Esophagus muscularis mucosa (tissue), 4 donors: Measurements from ENCODE around the gene FAM20A. TPM values are rescaled to one million over a fixed set of nuclear protein-coding genes. Genes with fewer than 3 reads are reported as not detected.

Source experiments
- DNase-seq: peaks from one replicate; pipeline ENCODE4 v3.0.0-alpha.2; 2017; ENCODE audit errors: extremely low spot score
- H3K27ac ChIP-seq, 4 donors: fragments of 200-600 bp; sonication (generic); replicated peaks in 1 of 4; 1 replicate in 3 of 4; 2 replicates in 1 of 4; pipeline ENCODE4 v1.5.1; 2016 to 2019; ENCODE audit warnings: mild to moderate bottlenecking in 1 of 4
- H3K27me3 ChIP-seq, 4 donors: fragments of 200-600 bp; sonication (generic); one replicate each; pipeline versions ENCODE4 v1.5.1 to v1.6.0; 2016 to 2019
- H3K36me3 ChIP-seq, 4 donors: fragments of 200-600 bp; sonication (generic); one replicate each; pipeline ENCODE4 v1.5.1; 2016 to 2019
- H3K4me1 ChIP-seq, 4 donors: fragments of 200-600 bp; sonication (generic); one replicate each; pipeline ENCODE4 v1.5.1; 2016 to 2019
- H3K4me3 ChIP-seq, 4 donors: fragments of 200-600 bp; sonication (generic); 1 replicate in 2 of 4; 2 replicates in 2 of 4; pipeline ENCODE4 v1.5.1; 2016 to 2019; ENCODE audit warnings: mild to moderate bottlenecking in 4 of 4, moderate library complexity in 1 of 4
- H3K9me3 ChIP-seq, 4 donors: fragments of 200-600 bp; sonication (generic); 1 replicate in 3 of 4; 2 replicates in 1 of 4; pipeline ENCODE4 v1.5.1; 2016 to 2019
- CTCF ChIP-seq, 3 experiments: fragments of 200-600 bp in 2 of 3; fragments of 450-650 bp in 1 of 3; sonication (generic) in 2 of 3; IDR thresholded peaks; one replicate each; pipeline ENCODE4 v1.5.1; 2017 to 2019; ENCODE audit warnings: antibody characterized with exemption in 3 of 3, mild to moderate bottlenecking in 2 of 3, moderate library complexity in 1 of 3
- EP300 ChIP-seq: sonication (generic); formaldehyde crosslinking; IDR thresholded peaks from one replicate; pipeline ENCODE4 v1.6.1; 2017; ENCODE audit warnings: antibody characterized with exemption
- POLR2A ChIP-seq: fragments of 450-650 bp; IDR thresholded peaks from one replicate; pipeline ENCODE4 v1.6.1; 2017; ENCODE audit warnings: antibody characterized with exemption, moderate library complexity, mild to moderate bottlenecking, low read depth
- POLR2AphosphoS5 ChIP-seq, 2 donors: sonication (generic); formaldehyde crosslinking; IDR thresholded peaks; one replicate each; pipeline ENCODE4 v1.6.1; 2017; ENCODE audit warnings: antibody characterized with exemption in 2 of 2
- WGBS: methylation state at CpG from one replicate; pipeline ENCODE4 v1.1.5; 2018; 5-methylcytosine and 5-hydroxymethylcytosine counted together
- intact Hi-C: fragments of 100-400 bp; cut with DNase I; formaldehyde crosslinking; loops from one replicate; pipeline ENCODE4 v1.15.1; 2023
- total RNA-seq, 4 donors: library from RNA; depleted of rRNA; stranded (reverse); fragments of >200 nt; gene quantifications; one replicate each; pipeline versions ENCODE4 v1.1.0 to v1.2.1, GENCODE V29; 2016

The FAM20A gene
- total RNA-seq, 4 donors from 2014 or later, result 1.7 to 21.2 (median 3.2) TPM

DNA sequence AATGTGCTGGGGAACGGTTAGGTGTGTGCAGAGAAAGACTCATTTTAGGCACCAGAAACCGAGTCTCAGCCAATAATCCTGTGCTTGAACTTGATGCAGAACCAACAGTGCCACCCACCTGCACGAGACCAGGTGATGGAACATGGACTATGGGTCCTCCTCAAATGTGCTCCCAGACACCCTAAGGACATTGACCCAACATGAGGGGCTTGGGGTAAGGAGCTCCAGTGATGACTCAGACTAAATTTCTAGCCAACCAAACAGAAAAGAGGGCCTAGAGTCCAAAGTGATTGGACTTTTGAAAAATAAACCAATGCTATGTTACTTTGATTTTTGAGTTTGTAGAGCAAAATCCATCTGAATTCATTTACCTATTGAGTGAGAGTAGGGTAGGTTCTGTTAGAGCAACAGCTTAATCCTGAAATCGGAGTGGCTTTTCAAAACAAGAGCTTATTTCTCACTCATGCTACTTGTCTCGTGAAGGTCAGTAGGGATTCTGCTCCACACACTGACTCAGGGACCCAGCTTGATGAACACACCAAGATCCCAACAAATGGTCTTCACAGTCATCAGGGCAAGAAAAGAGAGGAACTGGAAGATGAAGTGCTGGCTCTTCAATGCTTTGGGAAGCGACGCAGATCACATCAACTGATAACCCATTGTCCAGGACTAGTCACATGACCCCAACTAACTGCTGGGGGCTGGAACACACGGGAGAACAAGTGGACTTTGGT, 21.8 kb downstream of the FAM20A start:
- no peak for DNase-seq
- 80% methylated on average over 8 of the region's 8 CpGs for WGBS
- no peaks in the 10 kb centered on the region for H3K9me3 ChIP-seq
- H3K27me3 ChIP-seq, result no peaks in the 10 kb centered on the region
- intact Hi-C loops, result no loop called here
- peak overlapping the region in 2 of 4 donors; percentile 39 to 40 for H3K27ac ChIP-seq
- no peak overlapping the region for H3K4me3 ChIP-seq
- H3K36me3 ChIP-seq, result no peaks in the 10 kb centered on the region
- peaks cover 4 to 11% (median 7%) of the 10 kb centered on the region in 4 donors for H3K4me1 ChIP-seq
- no peak for TF ChIP-seq EP300
- TF ChIP-seq POLR2A, result no peak
- TF ChIP-seq POLR2AphosphoS5 (IDR thresholded peaks at IDR 0.05), result no peak
- no peak for TF ChIP-seq CTCF (IDR thresholded peaks at IDR 0.05)

GRCh38 chr17:68578236-68578635, 22.9 kb downstream of the FAM20A start:
- H3K27me3 ChIP-seq, result no peaks in the 10 kb centered on the region
- intact Hi-C loops, result no loop called here
- H3K36me3 ChIP-seq, result no peaks in the 10 kb centered on the region
- peaks cover 4 to 11% (median 7%) of the 10 kb centered on the region in 4 donors for H3K4me1 ChIP-seq
- TF ChIP-seq POLR2AphosphoS5 (IDR thresholded peaks at IDR 0.05) (no peak), POLR2A (no peak), CTCF (IDR thresholded peaks at IDR 0.05) (no peak), EP300 (no peak)
- no peak for DNase-seq
- no peaks in the 10 kb centered on the region for H3K9me3 ChIP-seq
- H3K4me3 ChIP-seq, result no peak overlapping the region
- 87% methylated on average over 3 of the region's 3 CpGs for WGBS
- no peak overlapping the region for H3K27ac ChIP-seq

DNA sequence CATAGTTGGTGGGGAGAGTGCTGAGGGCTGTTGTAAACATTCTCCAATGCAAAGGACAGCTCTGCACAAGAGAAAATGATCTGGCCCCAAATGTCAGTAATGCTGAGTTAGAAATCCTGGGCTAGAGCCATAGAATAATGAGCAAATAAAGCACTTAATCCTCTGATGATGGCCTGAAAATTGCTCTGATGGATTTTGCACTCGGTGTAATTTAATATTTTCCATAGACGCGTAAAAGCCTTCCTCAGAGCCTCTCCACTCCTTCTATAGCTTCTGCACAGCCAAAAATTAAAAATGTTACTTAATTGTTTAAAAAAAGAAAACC, 23.7 kb downstream of the FAM20A start:
- H3K27me3 ChIP-seq, result no peaks in the 10 kb centered on the region
- DNase-seq, result no peak
- H3K4me1 ChIP-seq, result peaks cover 4 to 11% (median 7%) of the 10 kb centered on the region in 4 donors
- WGBS, result 66% methylated on average over 3 of the region's 3 CpGs
- no peak for TF ChIP-seq CTCF (IDR thresholded peaks at IDR 0.05)
- TF ChIP-seq POLR2A, result no peak
- no peak for TF ChIP-seq EP300
- TF ChIP-seq POLR2AphosphoS5 (IDR thresholded peaks at IDR 0.05), result no peak
- no peaks in the 10 kb centered on the region for H3K36me3 ChIP-seq
- no peak overlapping the region for H3K4me3 ChIP-seq
- H3K9me3 ChIP-seq, result no peaks in the 10 kb centered on the region
- intact Hi-C loops, result no loop called here
- H3K27ac ChIP-seq, result no peak overlapping the region

- H3K36me3 ChIP-seq, result no peaks in the 10 kb centered on the region
- WGBS, result 45% methylated on average over 8 of the region's 8 CpGs
- intact Hi-C loops, result no loop called here
- H3K27me3 ChIP-seq, result no peaks in the 10 kb centered on the region
- H3K9me3 ChIP-seq, result no peaks in the 10 kb centered on the region
- DNase-seq, result no peak
- TF ChIP-seq POLR2AphosphoS5 (IDR thresholded peaks at IDR 0.05) (peak in 1 of 2 donors; percentile 7), POLR2A (no peak), CTCF (IDR thresholded peaks at IDR 0.05) (no peak), EP300 (no peak)
- no peak overlapping the region for H3K4me3 ChIP-seq
- H3K4me1 ChIP-seq, result peaks cover 4 to 11% (median 7%) of the 10 kb centered on the region in 4 donors
- H3K27ac ChIP-seq, result peak overlapping the region in 3 of 4 donors; percentile 23 to 51 (median 35)
Observed at GRCh38 chr17:68576811-68577496, 24.2 kb downstream of the FAM20A start.
